Stimulated activated CD4-positive, alpha-beta T cell treated with anti-CD3 and anti-CD28 coated beads, Interleukin-2, amount 100 ng/mL, for 24 hours (primary cell): Measurements from ENCODE around the gene GAB2.
"Not testable (repeated sequence)": the region's sequence is repeated elsewhere in the genome, so short reads cannot be mapped to it uniquely, and the experiment has no call there.

Experiments
- DNase-seq, 2 donors: peaks; one replicate each; pipeline ENCODE4 v3.0.0-alpha.2; 2020

Gene GAB2

DNA sequence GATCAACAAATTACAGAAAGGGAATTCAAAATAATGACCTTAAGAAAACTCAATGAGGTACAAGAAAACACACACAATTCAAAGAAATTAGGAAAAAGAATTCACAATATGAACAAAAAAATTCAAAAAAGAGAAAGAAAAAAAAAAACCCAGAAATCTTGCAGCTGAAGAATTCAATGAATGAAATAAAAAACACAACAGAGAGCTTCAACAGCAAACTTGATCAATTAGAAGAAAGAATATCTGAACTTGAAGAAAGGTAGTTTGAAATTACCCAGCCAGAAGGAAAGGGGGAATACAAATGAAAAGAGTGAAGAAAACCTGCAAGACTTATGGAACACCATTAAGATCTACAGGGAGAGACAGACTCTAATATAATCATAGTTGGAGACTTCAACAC is 176.1 kb downstream of the GAB2 start:
- no peak for DNase-seq

DNA sequence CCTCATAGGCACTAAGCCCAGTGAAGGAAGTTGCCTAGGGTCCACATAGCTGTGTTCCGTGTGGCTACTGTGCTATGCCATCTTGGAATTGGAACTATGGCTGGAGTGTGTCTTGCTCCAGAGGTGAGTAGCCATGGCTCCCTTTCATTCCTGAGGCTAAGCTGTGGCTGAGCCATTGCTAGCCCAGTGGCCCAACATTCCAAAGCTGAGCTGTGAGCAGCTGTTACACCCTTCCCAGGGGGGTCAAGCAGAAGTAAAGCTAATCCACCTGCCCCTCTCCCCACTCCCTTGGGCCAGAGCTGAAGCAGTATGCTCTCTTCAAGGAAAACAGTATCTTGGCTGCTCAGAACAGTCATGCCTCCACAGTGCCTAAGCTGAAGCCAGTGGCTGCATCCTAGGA is 177.8 kb downstream of the GAB2 start:
- no peak for DNase-seq

GRCh38 chr11:78237293-78238046 is 180.2 kb downstream of the GAB2 start:
- no peak for DNase-seq

DNA sequence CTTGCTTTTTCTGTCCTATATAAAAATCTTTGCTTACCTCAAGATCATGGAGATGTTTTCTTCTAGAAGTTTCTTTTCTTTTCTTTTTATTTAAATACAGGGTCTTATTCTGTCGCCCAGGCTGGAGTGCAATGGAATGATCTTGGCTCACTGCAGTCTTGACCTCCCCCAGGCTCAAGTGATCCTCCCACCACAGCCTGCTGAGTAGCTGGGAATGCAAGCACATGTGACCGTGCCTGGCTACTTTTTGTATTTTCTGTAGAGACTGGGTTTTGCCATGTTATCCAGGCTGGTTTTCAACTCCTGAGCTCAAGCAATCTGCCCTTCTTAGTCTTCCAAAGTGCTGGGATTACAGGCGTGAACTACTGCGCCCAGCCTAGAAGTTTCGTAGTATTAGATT is 183.6 kb downstream of the GAB2 start:
- DNase-seq, result no peak

DNA sequence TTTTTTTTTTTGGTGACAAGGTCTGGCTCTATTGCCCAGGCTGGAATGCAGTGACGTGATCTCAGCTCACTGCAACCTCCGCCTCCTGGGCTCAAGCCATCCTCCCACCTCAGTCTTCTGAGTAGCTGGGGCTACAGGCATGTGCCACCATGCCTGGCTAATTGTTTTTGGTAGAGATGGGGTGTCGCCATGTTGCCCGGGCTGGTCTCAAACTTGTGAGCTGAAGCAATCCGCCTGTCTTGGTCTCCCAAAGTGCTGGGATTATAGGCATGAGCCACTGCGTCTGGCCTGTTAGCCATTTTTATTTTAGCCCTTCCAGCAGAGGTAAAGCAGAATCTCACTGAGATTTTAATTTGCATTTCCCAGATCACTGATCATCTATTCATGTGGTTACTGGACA is 184.6 kb downstream of the GAB2 start:
- DNase-seq, result not testable (repeated sequence)

DNA sequence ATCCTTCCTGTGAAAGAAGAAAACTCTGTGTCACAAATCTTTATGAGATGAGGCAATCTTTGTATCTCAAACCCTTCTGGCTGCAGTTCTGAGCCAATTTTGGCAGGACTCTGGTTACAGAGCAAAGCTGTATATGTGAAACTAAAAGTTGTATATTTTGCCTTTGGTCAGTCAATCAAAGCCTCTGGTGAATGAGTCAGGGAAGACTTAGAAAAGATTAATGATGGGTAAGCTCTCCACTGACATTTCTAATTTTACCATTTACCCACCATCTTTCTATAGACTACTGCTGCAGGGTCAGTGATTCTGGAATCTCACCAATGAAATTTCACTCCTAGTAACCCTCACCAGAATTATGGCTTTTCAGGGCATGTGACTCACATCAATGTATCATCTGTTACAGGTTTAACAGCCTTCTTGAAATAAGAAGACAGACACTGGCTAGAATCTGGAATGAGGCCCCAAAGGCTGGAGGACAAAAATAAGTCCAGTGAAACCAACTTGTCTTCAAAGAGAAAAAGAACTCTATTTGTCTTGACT is 185.6 kb downstream of the GAB2 start:
- DNase-seq, result no peak

DNA sequence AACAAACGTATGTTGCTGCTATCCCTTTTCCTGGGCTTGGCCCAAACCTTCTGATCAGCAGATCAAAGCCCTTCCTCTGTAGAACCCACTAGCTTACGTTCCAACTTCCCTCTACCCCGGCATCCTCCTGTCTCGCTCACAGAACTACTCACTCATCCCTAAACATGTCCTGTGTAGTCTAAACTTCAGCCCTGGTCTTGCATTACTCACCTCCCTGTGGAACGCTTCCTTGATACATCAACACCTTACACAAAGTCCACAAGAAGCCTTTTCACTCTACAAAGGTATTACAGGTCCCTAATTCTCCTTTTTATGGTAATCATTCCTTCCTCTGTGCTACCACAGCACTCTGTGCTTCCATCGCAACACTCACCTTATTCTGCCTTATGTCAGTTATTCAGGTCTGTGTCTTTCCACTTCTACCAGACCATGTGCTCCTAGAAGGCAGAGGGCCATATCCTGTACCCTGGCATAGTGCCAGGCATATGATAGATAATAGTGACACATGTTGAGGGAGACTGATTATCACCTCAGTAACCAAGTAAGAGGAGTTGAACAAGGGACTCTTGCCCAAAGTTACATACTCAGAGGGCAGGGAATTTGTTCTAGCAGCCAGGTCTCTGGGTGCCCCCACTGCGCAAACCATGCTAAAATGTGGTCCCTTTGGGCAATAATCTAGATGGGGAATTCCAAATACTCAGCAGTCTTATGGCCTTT is 187.3 kb downstream of the GAB2 start:
- DNase-seq, result no peak

DNA sequence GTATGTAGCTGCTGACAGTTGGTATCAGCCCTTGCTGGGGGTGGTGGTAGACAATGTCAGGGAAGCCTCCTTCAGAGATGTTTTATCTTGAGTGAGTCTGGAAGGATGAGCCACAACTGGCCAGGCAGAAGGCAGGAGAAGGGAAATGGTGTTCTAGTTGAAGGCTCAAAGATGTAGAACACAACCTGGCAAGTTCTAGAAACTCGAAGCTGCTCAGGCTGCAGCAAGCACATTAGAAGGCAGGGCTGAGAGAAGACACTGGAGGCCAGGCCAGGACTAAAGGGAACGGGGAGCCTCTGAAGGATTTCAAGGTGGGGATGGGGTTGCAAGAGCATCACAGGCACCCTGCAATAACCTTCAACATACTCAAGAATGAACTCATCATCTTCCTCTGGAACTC is 188.5 kb downstream of the GAB2 start:
- no peak for DNase-seq

DNA sequence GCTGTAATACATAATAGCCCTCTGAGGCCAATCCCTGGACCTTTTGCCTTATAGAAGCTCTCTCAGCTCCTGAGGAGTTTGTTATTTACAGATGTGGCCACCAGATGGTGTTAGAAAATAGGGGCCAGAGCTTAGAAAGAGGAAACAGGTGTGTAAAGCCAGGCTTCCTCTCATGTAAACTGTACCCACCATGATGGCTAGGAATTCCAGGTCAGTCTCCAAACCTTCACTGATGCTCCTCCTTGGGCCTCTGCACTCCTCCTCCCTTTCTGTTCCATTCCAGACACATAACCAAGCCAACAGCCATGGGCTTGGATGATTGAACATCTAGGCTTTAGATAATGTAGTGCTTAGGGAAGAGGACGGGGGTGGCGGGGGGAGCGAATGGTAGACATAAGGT is 189.2 kb downstream of the GAB2 start:
- DNase-seq, result no peak

- DNase-seq, result no peak
These were observed 189.7 kb downstream of the GAB2 start for GRCh38 chr11:78227921-78228320.

- no peak for DNase-seq
These were observed 190.6 kb downstream of the GAB2 start for GRCh38 chr11:78226684-78227680.

- no peak for DNase-seq
These were observed 192.7 kb downstream of the GAB2 start for GRCh38 chr11:78224906-78225420.

DNA sequence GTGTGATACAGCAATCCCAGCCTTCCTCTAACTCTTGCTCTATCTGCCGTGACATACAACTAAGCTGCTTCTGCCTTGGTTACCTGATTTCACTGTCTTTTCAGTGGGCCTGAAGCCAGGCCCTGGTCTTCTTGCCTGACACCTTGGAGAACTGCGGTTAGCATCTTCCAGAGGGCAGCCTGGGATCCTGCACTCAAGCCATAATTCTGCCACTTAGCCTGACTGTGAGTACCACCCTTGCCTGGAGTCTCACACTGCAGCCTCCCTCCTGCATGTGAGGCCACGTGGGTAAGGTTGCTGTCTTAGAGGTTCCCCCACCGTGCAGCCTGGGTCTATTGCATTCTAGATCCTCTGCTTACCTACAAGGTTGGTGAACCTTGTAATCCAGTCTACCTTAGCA is 193.1 kb downstream of the GAB2 start:
- no peak for DNase-seq

- no peak for DNase-seq
These were observed 194.2 kb downstream of the GAB2 start for GRCh38 chr11:78223320-78223954.

- not testable (repeated sequence) for DNase-seq
These were observed 194.9 kb downstream of the GAB2 start for GRCh38 chr11:78222726-78223125.

- no peak for DNase-seq
These were observed 196.0 kb downstream of the GAB2 start for GRCh38 chr11:78221396-78222315.

GRCh38 chr11:78220218-78221157 is 197.1 kb downstream of the GAB2 start:
- DNase-seq, result no peak

GRCh38 chr11:78219493-78220217 is 198.0 kb downstream of the GAB2 start:
- DNase-seq, result no peak
